SK-N-SH (cell line): ENCODE data around the gene STX17. TPM values are rescaled to one million over a fixed set of nuclear protein-coding genes. Genes with fewer than 3 reads are reported as not detected.

Source experiments
- CTCF ChIA-PET: fragments of 300-600, 350-600 bp; formaldehyde crosslinking; extraction: SDS; loops from one replicate; lab custom pipeline; 2021; lab: Yijun Ruan, JAX
- POLR2A ChIA-PET: fragments of 350-600 bp; sonication (Branson Sonifier 250); formaldehyde crosslinking; extraction: SDS; loops from one replicate; lab custom pipeline; 2020; ENCODE audit warnings: antibody characterized with exemption, inconsistent platforms; lab: Yijun Ruan, JAX
- DNase-seq: peaks from one replicate; pipeline ENCODE4 v3.0.0; 2012
- H2AFZ ChIP-seq: fragments of 200-600 bp; sonication (generic); 2 replicates; pipeline ENCODE4 v1.8.1; 2016; ENCODE audit warnings: antibody characterized with exemption, mild to moderate bottlenecking, low read depth
- H3F3A ChIP-seq: fragments of 200-600 bp; sonication (generic); replicated peaks from 2 replicates; pipeline ENCODE3; 2016; ENCODE audit warnings: antibody characterized with exemption, mild to moderate bottlenecking; ENCODE audit not compliant: insufficient read depth
- H3K27ac ChIP-seq, 2 experiments: fragments of 200-500 bp in 1 of 2; fragments of 200-600 bp in 1 of 2; sonication (Bioruptor generic) in 1 of 2; sonication (generic), shearing (Covaris generic) in 1 of 2; 2 replicates each; pipeline versions ENCODE4 v1.5.1 to v1.6.1; 2014 to 2016; ENCODE audit warnings: low read depth in 2 of 2, inconsistent platforms in 1 of 2, low read length in 1 of 2, mild to moderate bottlenecking in 1 of 2, mixed read lengths in 1 of 2
- H3K27me3 ChIP-seq: fragments of 200-600 bp; sonication (generic), shearing (Covaris generic); 2 replicates; pipeline ENCODE4 v1.6.1; 2016; ENCODE audit warnings: mixed run types; ENCODE audit not compliant: insufficient read depth
- H3K36me3 ChIP-seq, 2 experiments: fragments of 200-500 bp in 1 of 2; fragments of 200-600 bp in 1 of 2; sonication (Bioruptor generic) in 1 of 2; sonication (generic) in 1 of 2; replicated peaks in 1 of 2; 2 replicates each; pipeline versions ENCODE3 to v1.5.1; 2014 to 2016; ENCODE audit warnings: low read length in 1 of 2, mild to moderate bottlenecking in 1 of 2; ENCODE audit not compliant: insufficient read depth in 2 of 2, control insufficient read depth in 1 of 2
- H3K4me1 ChIP-seq, 2 experiments: fragments of 200-500 bp in 1 of 2; fragments of 200-600 bp in 1 of 2; sonication (Bioruptor generic) in 1 of 2; sonication (generic), shearing (Covaris generic) in 1 of 2; 2 replicates each; pipeline versions ENCODE4 v1.5.1 to v1.6.1; 2014 to 2016; ENCODE audit warnings: low read depth in 1 of 2, low read length in 1 of 2, mixed run types in 1 of 2; ENCODE audit not compliant: insufficient read depth in 2 of 2, control insufficient read depth in 1 of 2
- H3K4me2 ChIP-seq: fragments of 200-600 bp; sonication (generic), shearing (Covaris generic); 2 replicates; pipeline ENCODE4 v1.6.1; 2017; ENCODE audit warnings: mixed run types
- H3K4me3 ChIP-seq, 2 experiments: fragments of 200-500 bp in 1 of 2; fragments of 200-600 bp in 1 of 2; sonication (Bioruptor generic) in 1 of 2; sonication (generic), shearing (Covaris generic) in 1 of 2; 2 replicates each; pipeline versions ENCODE4 v1.5.1 to v1.8.1; 2014 to 2016; ENCODE audit warnings: low read depth in 2 of 2, inconsistent platforms in 1 of 2, low read length in 1 of 2, mild to moderate bottlenecking in 1 of 2, mixed read lengths in 1 of 2, moderate library complexity in 1 of 2
- H3K79me2 ChIP-seq: fragments of 200-600 bp; sonication (generic); 2 replicates; pipeline ENCODE4 v1.8.1; 2017; ENCODE audit warnings: mild to moderate bottlenecking; ENCODE audit not compliant: insufficient read depth
- H3K9ac ChIP-seq: fragments of 200-600 bp; sonication (generic); 2 replicates; pipeline ENCODE4 v1.6.1; 2017; ENCODE audit warnings: mixed run types
- H3K9me2 ChIP-seq: fragments of 200-600 bp; sonication (generic); 2 replicates; pipeline ENCODE4 v1.6.1; 2017; ENCODE audit warnings: mixed run types
- H3K9me3 ChIP-seq: fragments of 200-600 bp; sonication (generic); 2 replicates; pipeline ENCODE4 v1.6.1; 2017; ENCODE audit warnings: mixed run types, mild to moderate bottlenecking, moderate library complexity
- H4K20me1 ChIP-seq: fragments of 200-600 bp; sonication (generic); 2 replicates; pipeline ENCODE4 v1.6.1; 2017; ENCODE audit warnings: mild to moderate bottlenecking, mixed run types; ENCODE audit not compliant: insufficient read depth
- FOXM1 ChIP-seq: IDR thresholded peaks from 2 replicates; pipeline ENCODE4 v1.4.0; 2012; ENCODE audit warnings: low read depth, mild to moderate bottlenecking
- GATA2 ChIP-seq: sonication (generic); formaldehyde crosslinking; IDR thresholded peaks from 2 replicates; pipeline ENCODE4 v1.5.0; 2020; ENCODE audit warnings: mild to moderate bottlenecking, missing genetic modification reagents
- IRF3 ChIP-seq: fragments of 150-350 bp; IDR thresholded peaks from 2 replicates; pipeline ENCODE4 v1.6.1; 2016; ENCODE audit warnings: mild to moderate bottlenecking, low read depth, low read length
- JUND ChIP-seq: IDR thresholded peaks from 2 replicates; pipeline ENCODE4 v1.4.0; 2012
- NRF1 ChIP-seq: IDR thresholded peaks from 2 replicates; pipeline ENCODE4 v1.6.1; 2012; ENCODE audit warnings: low read depth, mild to moderate bottlenecking, low read length
- PBX3 ChIP-seq: IDR thresholded peaks from 2 replicates; pipeline ENCODE4; 2012
- POLR2AphosphoS5 ChIP-seq: IDR thresholded peaks from 2 replicates; pipeline ENCODE4 v1.6.1; 2012; ENCODE audit warnings: low read depth, low read length
- RAD21 ChIP-seq: IDR thresholded peaks from 2 replicates; pipeline ENCODE4 v1.6.1; 2012; ENCODE audit warnings: mild to moderate bottlenecking, low read length
- RCOR1 ChIP-seq: fragments of 150-350 bp; IDR thresholded peaks from 2 replicates; pipeline ENCODE4 v1.6.1; 2017; ENCODE audit warnings: antibody characterized with exemption, low read length
- REST ChIP-seq: IDR thresholded peaks from 2 replicates; pipeline ENCODE4 v1.6.1; 2012; ENCODE audit warnings: mild to moderate bottlenecking, low read depth, low read length, moderate library complexity
- TAF1 ChIP-seq: IDR thresholded peaks from 2 replicates; pipeline ENCODE4 v1.6.1; 2012; ENCODE audit warnings: low read depth, mild to moderate bottlenecking, low read length, moderate library complexity, borderline replicate concordance
- TCF12 ChIP-seq: IDR thresholded peaks from 2 replicates; pipeline ENCODE4 v1.4.0; 2012
- WGBS: methylation state at CpG from one replicate; pipeline ENCODE4 v1.1.6; 2017; ENCODE audit warnings: low lambda C conversion rate; 5-methylcytosine and 5-hydroxymethylcytosine counted together
- polyA plus RNA-seq, 3 experiments: library from polyadenylated mRNA; depleted of rRNA; stranded (reverse); fragments of >200 nt; gene quantifications; 2 replicates each; pipeline ENCODE4 v1.2.3, GENCODE V29; 2012
- TF ChIP-seq, protein P1 (sequence below): fragments of 150-350 bp; IDR thresholded peaks from 2 replicates; pipeline ENCODE4 v1.6.1; 2017; ENCODE audit warnings: antibody characterized with exemption, low read length, low read depth, borderline replicate concordance

The STX17 gene
- polyA plus RNA-seq, 1 of the 3 experiments (the other 2 are of a cell fraction) = 6.1 TPM

DNA sequence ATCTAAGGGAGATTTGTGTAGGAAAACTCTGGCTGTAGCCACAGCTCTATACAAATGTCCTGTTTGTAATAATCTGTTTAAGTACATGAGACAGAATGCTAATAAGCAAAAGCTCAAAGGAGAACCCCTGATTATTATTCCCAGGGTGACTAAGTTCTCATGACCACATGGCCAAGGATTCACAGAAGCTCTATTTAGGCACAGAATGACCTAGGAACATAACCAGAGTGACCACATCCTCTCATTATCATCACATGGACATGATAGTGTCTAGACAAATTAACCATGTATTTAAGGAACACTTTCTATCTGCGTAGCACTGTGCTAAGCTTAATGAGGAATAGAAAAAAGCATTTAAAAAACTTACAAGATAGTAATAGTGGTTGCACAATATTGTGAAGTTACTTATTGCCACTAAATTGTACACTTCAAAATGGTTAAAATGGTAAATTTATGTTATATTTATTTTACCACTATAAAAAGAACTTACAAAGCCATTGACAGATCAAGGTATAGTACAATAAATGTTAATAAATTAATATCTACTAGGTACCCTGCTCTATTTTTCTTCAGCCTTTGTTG is 56.3 kb downstream of the STX17 start:
- Histone ChIP-seq H3K4me1 (peaks cover 0 to 17% of the 10 kb centered on the region in 2 experiments; a peak in 2 of 4 replicates), H3F3A (no peaks in the 10 kb centered on the region), H2AFZ (no peak overlapping the region), H4K20me1 (no peaks in the 10 kb centered on the region), H3K4me3 (no peak overlapping the region), H3K27me3 (no peaks in the 10 kb centered on the region), H3K27ac (no peak overlapping the region), H3K9me3 (no peaks in the 10 kb centered on the region), H3K79me2 (peaks cover 3% of the 10 kb centered on the region; the same call in 1 of the 2 replicates), H3K4me2 (no peak overlapping the region), H3K9ac (no peak overlapping the region), H3K36me3 (peaks cover 13 to 31% of the 10 kb centered on the region in 2 experiments), H3K9me2 (no peaks in the 10 kb centered on the region)
- 97% methylated on average over 1 of the region's 1 CpG for WGBS
- CTCF ChIA-PET = no interaction called here
- no peak for DNase-seq
- POLR2A ChIA-PET = no interaction called here
- TF ChIP-seq POLR2AphosphoS5 (no peak), JUND (no peak), TCF12 (no peak), NRF1 (no peak), RCOR1 (no peak), FOXM1 (no peak)

GRCh38 chr9:99964336-99964735 is 57.9 kb downstream of the STX17 start:
- Histone ChIP-seq H3F3A (no peaks in the 10 kb centered on the region), H3K79me2 (peaks cover 3% of the 10 kb centered on the region; the same call in 1 of the 2 replicates), H3K4me3 (no peak overlapping the region), H3K9me2 (no peaks in the 10 kb centered on the region), H3K4me1 (peaks cover 0 to 17% of the 10 kb centered on the region in 2 experiments; a peak in 2 of 4 replicates), H3K36me3 (peaks cover 19 to 43% of the 10 kb centered on the region in 2 experiments), H3K27ac (no peak overlapping the region), H3K4me2 (no peak overlapping the region), H3K9ac (no peak overlapping the region), H4K20me1 (no peaks in the 10 kb centered on the region), H2AFZ (no peak overlapping the region), H3K27me3 (no peaks in the 10 kb centered on the region), H3K9me3 (no peaks in the 10 kb centered on the region)
- TF ChIP-seq PBX3 = no peak
- no peak for TF ChIP-seq GATA2 (CRISPR knock-in tag)
- TF ChIP-seq IRF3 = no peak
- TF ChIP-seq REST = no peak
- no peak for TF ChIP-seq TCF12
- TF ChIP-seq RAD21 = no peak
- TF ChIP-seq, protein P1, sequence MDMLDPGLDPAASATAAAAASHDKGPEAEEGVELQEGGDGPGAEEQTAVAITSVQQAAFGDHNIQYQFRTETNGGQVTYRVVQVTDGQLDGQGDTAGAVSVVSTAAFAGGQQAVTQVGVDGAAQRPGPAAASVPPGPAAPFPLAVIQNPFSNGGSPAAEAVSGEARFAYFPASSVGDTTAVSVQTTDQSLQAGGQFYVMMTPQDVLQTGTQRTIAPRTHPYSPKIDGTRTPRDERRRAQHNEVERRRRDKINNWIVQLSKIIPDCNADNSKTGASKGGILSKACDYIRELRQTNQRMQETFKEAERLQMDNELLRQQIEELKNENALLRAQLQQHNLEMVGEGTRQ = no peak
- TF ChIP-seq NRF1 = no peak
- no peak for TF ChIP-seq TAF1
- no peak for DNase-seq
- ChIA-PET POLR2A (no interaction called here), CTCF (interaction anchor here (0.7 kb wide), 1 partner anchor 17 kb away, joined by 3 read pairs; no protein-coding TSS in a partner anchor)
- WGBS = 98% methylated on average over 1 of the region's 1 CpG
